SK-N-SH (cell line): Measurements from ENCODE around the gene SRSF12.

Source experiments
- CTCF ChIP-seq: fragments of 200-600 bp; sonication (generic); IDR thresholded peaks from 2 replicates; pipeline ENCODE4 v1.6.1; 2017; ENCODE audit warnings: antibody characterized with exemption, mild to moderate bottlenecking, moderate library complexity
- EP300 ChIP-seq, 2 experiments: IDR thresholded peaks; 2 replicates each; pipeline versions ENCODE4 v1.4.0 to v1.6.1; 2012; ENCODE audit warnings: borderline replicate concordance in 1 of 2, low read depth in 1 of 2, low read length in 1 of 2
- FOXJ3 ChIP-seq: sonication (generic); formaldehyde crosslinking; IDR thresholded peaks from 2 replicates; pipeline ENCODE4 v1.5.1; 2020; ENCODE audit warnings: mild to moderate bottlenecking, missing genetic modification reagents
- GATA2 ChIP-seq: sonication (generic); formaldehyde crosslinking; IDR thresholded peaks from 2 replicates; pipeline ENCODE4 v1.5.0; 2020; ENCODE audit warnings: mild to moderate bottlenecking, missing genetic modification reagents
- MEF2A ChIP-seq: IDR thresholded peaks from 2 replicates; pipeline ENCODE4 v1.4.0; 2012; ENCODE audit warnings: low read depth, borderline replicate concordance
- NFIC ChIP-seq: IDR thresholded peaks from 2 replicates; pipeline ENCODE4 v1.4.0; 2012; ENCODE audit warnings: borderline replicate concordance
- POLR2AphosphoS5 ChIP-seq: IDR thresholded peaks from 2 replicates; pipeline ENCODE4 v1.6.1; 2012; ENCODE audit warnings: low read depth, low read length
- RAD21 ChIP-seq: IDR thresholded peaks from 2 replicates; pipeline ENCODE4 v1.6.1; 2012; ENCODE audit warnings: mild to moderate bottlenecking, low read length
- RXRA ChIP-seq: IDR thresholded peaks from 2 replicates; pipeline ENCODE4 v1.4.0; 2012; ENCODE audit warnings: low read depth, mild to moderate bottlenecking, borderline replicate concordance
- USF2 ChIP-seq: fragments of 150-350 bp; IDR thresholded peaks from 2 replicates; pipeline ENCODE4 v1.6.1; 2017; ENCODE audit warnings: antibody characterized with exemption, low read length, low read depth, borderline replicate concordance
- ZBTB33 ChIP-seq: IDR thresholded peaks from 2 replicates; pipeline ENCODE4 v1.4.0; 2012; ENCODE audit warnings: low read depth, borderline replicate concordance

- TF ChIP-seq GATA2 (CRISPR knock-in tag) (no peak), CTCF (no peak), FOXJ3 (CRISPR knock-in tag) (no peak), EP300 (IDR thresholded peaks at IDR 0.05; ENCODE audit: borderline replicate concordance in 1 of 2, low read depth in 1 of 2, low read length in 1 of 2) (no peak), RXRA (no peak), RAD21 (no peak), NFIC (no peak), POLR2AphosphoS5 (no peak), MEF2A (no peak), ZBTB33 (no peak), USF2 (no peak)
These were observed 17.8 kb downstream of the SRSF12 start for GRCh38 chr6:89100114-89100513.
